Astrocyte (in vitro differentiated cells and primary cell): ENCODE data around the gene CNOT3. TPM values are rescaled to one million over a fixed set of nuclear protein-coding genes. Genes with fewer than 3 reads are reported as not detected.

Experiments
- DNase-seq: peaks from one replicate; pipeline ENCODE4 v3.0.0-alpha.2; 2010; ENCODE audit warnings: low read depth
- FAIRE-seq: peaks from 2 replicates; lab custom pipeline; 2011; peaks lifted over from hg19 to GRCh38; lab: Jason Lieb, UNC
- H2AFZ ChIP-seq: 2 replicates; pipeline ENCODE4 v1.6.0; 2012; ENCODE audit warnings: low read depth, low read length, inconsistent platforms
- H3K27ac ChIP-seq: 2 replicates; pipeline ENCODE4 v1.5.1; 2011; ENCODE audit warnings: low read depth, low read length, inconsistent platforms
- H3K27me3 ChIP-seq: 2 replicates; pipeline ENCODE4 v1.6.0; 2011; ENCODE audit warnings: low read length, inconsistent platforms; ENCODE audit not compliant: insufficient read depth
- H3K36me3 ChIP-seq: 2 replicates; pipeline ENCODE4 v1.5.1; 2011; ENCODE audit warnings: low read length, inconsistent platforms; ENCODE audit not compliant: insufficient read depth
- H3K4me1 ChIP-seq: 2 replicates; pipeline ENCODE4 v1.5.1; 2011; ENCODE audit warnings: low read length, inconsistent platforms; ENCODE audit not compliant: insufficient read depth
- H3K4me2 ChIP-seq: 2 replicates; pipeline ENCODE4 v1.6.0; 2012; ENCODE audit warnings: low read length, inconsistent platforms
- H3K4me3 ChIP-seq: 2 replicates; pipeline ENCODE4 v1.5.1; 2011; ENCODE audit warnings: low read depth, mild to moderate bottlenecking, low read length, inconsistent platforms; ENCODE audit not compliant: insufficient read depth
- H3K79me2 ChIP-seq: 2 replicates; pipeline ENCODE4 v1.6.0; 2012; ENCODE audit warnings: mild to moderate bottlenecking, low read length, inconsistent platforms; ENCODE audit not compliant: insufficient read depth
- H3K9ac ChIP-seq: 2 replicates; pipeline ENCODE4 v1.6.0; 2012; ENCODE audit warnings: mild to moderate bottlenecking, low read length, inconsistent platforms
- H3K9me3 ChIP-seq: 2 replicates; pipeline ENCODE4 v1.5.1; 2012; ENCODE audit warnings: low read depth, mild to moderate bottlenecking, low read length, inconsistent platforms; ENCODE audit not compliant: insufficient read depth
- H4K20me1 ChIP-seq: 2 replicates; pipeline ENCODE4 v1.6.0; 2012; ENCODE audit warnings: low read length, inconsistent platforms; ENCODE audit not compliant: insufficient read depth
- H3K27ac Mint-ChIP-seq: one replicate; pipeline ENCODE4 v1.8.0; 2021; ENCODE audit warnings: mild to moderate bottlenecking, mixed read lengths; ENCODE audit not compliant: unreplicated experiment
- H3K27me3 Mint-ChIP-seq: one replicate; pipeline ENCODE4 v1.8.0; 2021; ENCODE audit warnings: low read depth, mixed read lengths; ENCODE audit not compliant: unreplicated experiment
- H3K36me3 Mint-ChIP-seq: one replicate; pipeline ENCODE4 v1.8.0; 2021; ENCODE audit warnings: low read depth, mixed read lengths; ENCODE audit not compliant: unreplicated experiment
- H3K4me1 Mint-ChIP-seq: one replicate; pipeline ENCODE4 v1.8.0; 2021; ENCODE audit warnings: low read depth, mixed read lengths; ENCODE audit not compliant: unreplicated experiment
- H3K4me3 Mint-ChIP-seq: one replicate; pipeline ENCODE4 v1.8.0; 2021; ENCODE audit warnings: mild to moderate bottlenecking, moderate library complexity, mixed read lengths; ENCODE audit not compliant: unreplicated experiment
- H3K9me3 Mint-ChIP-seq: one replicate; pipeline ENCODE4 v1.8.0; 2021; ENCODE audit warnings: mild to moderate bottlenecking, mixed read lengths; ENCODE audit not compliant: unreplicated experiment
- CTCF ChIP-seq: IDR thresholded peaks from 2 replicates; pipeline ENCODE4 v1.5.1; 2011; ENCODE audit warnings: low read depth, mild to moderate bottlenecking, inconsistent platforms, low read length, moderate library complexity; ENCODE audit not compliant: insufficient read depth
- EZH2 ChIP-seq: IDR thresholded peaks from 2 replicates; pipeline ENCODE4 v1.6.1; 2012; ENCODE audit warnings: mild to moderate bottlenecking, low read length, inconsistent platforms; ENCODE audit not compliant: insufficient read depth
- total RNA-seq: library from RNA; stranded (reverse); gene quantifications from 2 replicates; pipeline ENCODE4 v1.2.1, GENCODE V29; 2021

CNOT3 gene
- total RNA-seq, 1 donor from 2014 or later = 39.2 TPM

GRCh38 chr19:54108496-54108895 lies 29.1 kb upstream of the CNOT3 start:
- Histone ChIP-seq H3K9ac (no peak overlapping the region), H3K4me2 (no peak overlapping the region), H3K9me3 (no peaks in the 10 kb centered on the region), H3K4me3 (no peak overlapping the region), H3K36me3 (peaks cover 5% of the 10 kb centered on the region), H3K27me3 (no peaks in the 10 kb centered on the region), H3K79me2 (peaks cover 26% of the 10 kb centered on the region), H3K4me1 (no peaks in the 10 kb centered on the region), H2AFZ (no peak overlapping the region), H4K20me1 (peaks cover 15% of the 10 kb centered on the region), H3K27ac (no peak overlapping the region)
- Mint-ChIP-seq H3K9me3 (no peaks in the 10 kb centered on the region), H3K27me3 (no peaks in the 10 kb centered on the region), H3K27ac (no peak overlapping the region), H3K36me3 (peaks cover 16% of the 10 kb centered on the region), H3K4me3 (no peak overlapping the region), H3K4me1 (no peaks in the 10 kb centered on the region)
- FAIRE-seq (no peak), DNase-seq (no peak)
- TF ChIP-seq CTCF (no peak), EZH2 (no peak)

- Histone ChIP-seq H3K4me3 (no peak overlapping the region), H3K27ac (no peak overlapping the region), H3K27me3 (no peaks in the 10 kb centered on the region), H3K4me2 (no peak overlapping the region), H3K9ac (no peak overlapping the region), H3K36me3 (peaks cover 5% of the 10 kb centered on the region), H2AFZ (no peak overlapping the region), H3K79me2 (peaks cover 30% of the 10 kb centered on the region), H3K4me1 (peaks cover 7% of the 10 kb centered on the region), H4K20me1 (peaks cover 15% of the 10 kb centered on the region), H3K9me3 (no peaks in the 10 kb centered on the region)
- DNase-seq = no peak
- Mint-ChIP-seq H3K27ac (no peak overlapping the region), H3K36me3 (peaks cover 19% of the 10 kb centered on the region), H3K4me1 (no peaks in the 10 kb centered on the region), H3K4me3 (no peak overlapping the region), H3K9me3 (no peaks in the 10 kb centered on the region), H3K27me3 (no peaks in the 10 kb centered on the region)
- TF ChIP-seq CTCF (no peak), EZH2 (no peak)
- no peak for FAIRE-seq
These were observed 27.9 kb upstream of the CNOT3 start for GRCh38 chr19:54109651-54110050.

- Histone ChIP-seq H3K27me3 (no peaks in the 10 kb centered on the region), H3K9me3 (no peaks in the 10 kb centered on the region), H3K27ac (peak overlapping the region; percentile 88), H3K36me3 (peaks cover 7% of the 10 kb centered on the region), H3K4me1 (peaks cover 11% of the 10 kb centered on the region), H3K4me3 (peak overlapping the region; percentile 94), H2AFZ (peak overlapping the region; percentile 96), H3K9ac (peak overlapping the region; percentile 93), H3K4me2 (peak overlapping the region; percentile 97), H3K79me2 (peaks cover 46% of the 10 kb centered on the region), H4K20me1 (peaks cover 12% of the 10 kb centered on the region)
- H3K27me3 Mint-ChIP-seq = no peaks in the 10 kb centered on the region
- H3K27ac Mint-ChIP-seq = peak overlapping the region; percentile 96
- DNase-seq (peak; percentile 32), FAIRE-seq (no peak)
- TF ChIP-seq CTCF = no peak
- no peak for TF ChIP-seq EZH2
- H3K9me3 Mint-ChIP-seq = no peaks in the 10 kb centered on the region
- H3K4me1 Mint-ChIP-seq = peaks cover 2% of the 10 kb centered on the region
- peak overlapping the region; percentile 95 for H3K4me3 Mint-ChIP-seq
- peaks cover 12% of the 10 kb centered on the region for H3K36me3 Mint-ChIP-seq
These were observed 23.0 kb upstream of the CNOT3 start for GRCh38 chr19:54114340-54115108.
